GM23338 (cell line): ENCODE data around the gene HSD11B2. TPM values are rescaled to one million over a fixed set of nuclear protein-coding genes. Genes with fewer than 3 reads are reported as not detected.

Source experiments
- ATAC-seq: fragments of 200-7000 bp; cut with Tn5 transposase; 3 replicates; pipeline ENCODE4 v1.9.1; 2020
- DNase-seq: peaks from one replicate; pipeline ENCODE4 v3.0.0-alpha.2; 2015; ENCODE audit warnings: low spot score
- H2AFZ ChIP-seq: fragments of 200-600 bp; sonication (generic); 2 replicates; pipeline ENCODE4 v1.8.0; 2016; ENCODE audit warnings: antibody characterized with exemption, mild to moderate bottlenecking, moderate library complexity
- H3F3A ChIP-seq: fragments of 200-600 bp; sonication (generic); replicated peaks from 2 replicates; pipeline ENCODE4 v1.8.0; 2017; ENCODE audit warnings: antibody characterized with exemption, mixed run types, low read depth
- H3K27ac ChIP-seq: fragments of 200-600 bp; sonication (generic); 2 replicates; pipeline ENCODE4 v1.6.1; 2016; ENCODE audit warnings: low read depth
- H3K27me3 ChIP-seq: fragments of 200-600 bp; sonication (generic); 2 replicates; pipeline ENCODE4 v1.8.0; 2016; ENCODE audit warnings: mild to moderate bottlenecking, mixed run types, moderate library complexity; ENCODE audit not compliant: insufficient read depth
- H3K36me3 ChIP-seq: fragments of 200-600 bp; sonication (generic); 2 replicates; pipeline ENCODE4 v1.8.0; 2016; ENCODE audit warnings: mild to moderate bottlenecking; ENCODE audit not compliant: insufficient read depth
- H3K4me1 ChIP-seq: fragments of 200-600 bp; sonication (generic); 2 replicates; pipeline ENCODE4 v1.8.0; 2016; ENCODE audit warnings: mild to moderate bottlenecking, moderate library complexity; ENCODE audit not compliant: insufficient read depth
- H3K4me2 ChIP-seq: fragments of 200-600 bp; sonication (generic); 2 replicates; pipeline ENCODE4 v1.7.1; 2017; ENCODE audit warnings: mixed run types
- H3K4me3 ChIP-seq: fragments of 200-600 bp; sonication (generic); 2 replicates; pipeline ENCODE4 v1.6.1; 2016; ENCODE audit warnings: mixed run types
- H3K79me2 ChIP-seq: fragments of 200-600 bp; sonication (generic); replicated peaks from 2 replicates; pipeline ENCODE4 v1.8.0; 2017; ENCODE audit warnings: mild to moderate bottlenecking; ENCODE audit not compliant: insufficient read depth
- H3K9me2 ChIP-seq: fragments of 200-600 bp; sonication (generic); 2 replicates; pipeline ENCODE4 v1.8.0; 2017; ENCODE audit not compliant: insufficient read depth
- H4K20me1 ChIP-seq: fragments of 200-600 bp; sonication (generic); replicated peaks from 2 replicates; pipeline ENCODE4 v1.8.0; 2017; ENCODE audit warnings: mild to moderate bottlenecking; ENCODE audit not compliant: insufficient read depth
- H3K27ac Mint-ChIP-seq: 2 replicates; pipeline ENCODE4 v1.8.0; 2020; ENCODE audit warnings: inconsistent platforms, mild to moderate bottlenecking, moderate library complexity, mixed read lengths
- H3K27me3 Mint-ChIP-seq: 3 replicates; pipeline ENCODE4 v1.8.0; 2022; ENCODE audit warnings: low read depth, mild to moderate bottlenecking, moderate library complexity, mixed read lengths, inconsistent platforms; ENCODE audit not compliant: insufficient read depth, poor library complexity
- H3K36me3 Mint-ChIP-seq: 3 replicates; pipeline ENCODE4 v1.8.0; 2021; ENCODE audit warnings: low read depth, mild to moderate bottlenecking, inconsistent platforms, moderate library complexity, mixed read lengths
- H3K4me1 Mint-ChIP-seq: 3 replicates; pipeline ENCODE4 v1.8.0; 2020; ENCODE audit warnings: mild to moderate bottlenecking, inconsistent platforms, mixed read lengths
- H3K4me3 Mint-ChIP-seq: 3 replicates; pipeline ENCODE4 v1.8.0; 2021; ENCODE audit warnings: moderate library complexity, mild to moderate bottlenecking, inconsistent platforms, mixed read lengths
- H3K9me3 Mint-ChIP-seq: 3 replicates; pipeline ENCODE4 v1.8.0; 2020; ENCODE audit warnings: moderate library complexity, mild to moderate bottlenecking, inconsistent platforms, mixed read lengths
- CREB1 ChIP-seq: fragments of 250-450 bp; sonication (Bioruptor Pico); IDR thresholded peaks from 2 replicates; pipeline ENCODE4 v1.5.0; 2020; ENCODE audit warnings: low read depth, mild to moderate bottlenecking, moderate library complexity
- CTCF ChIP-seq, 2 experiments: fragments of 200-600 bp in 1 of 2; sonication (generic) in 1 of 2; conservative IDR thresholded peaks; 2 replicates each; pipeline versions ENCODE4 v1.5.1 to v1.6.1; 2016 to 2017; ENCODE audit warnings: antibody characterized with exemption in 2 of 2, low read depth in 2 of 2, mild to moderate bottlenecking in 2 of 2, moderate library complexity in 1 of 2
- ETS1 ChIP-seq: IDR thresholded peaks from 2 replicates; pipeline ENCODE4 v1.6.1; 2016; ENCODE audit warnings: antibody characterized with exemption
- EZH2 ChIP-seq: fragments of 200-600 bp; sonication (generic); IDR thresholded peaks from one replicate; pipeline ENCODE4 v1.8.0; 2017; ENCODE audit warnings: antibody characterized with exemption, mild to moderate bottlenecking, low read depth; ENCODE audit not compliant: unreplicated experiment
- NANOG ChIP-seq: IDR thresholded peaks from 2 replicates; pipeline ENCODE4 v1.6.1; 2016; ENCODE audit warnings: antibody characterized with exemption, borderline replicate concordance
- POLR2AphosphoS5 ChIP-seq: IDR thresholded peaks from 2 replicates; pipeline ENCODE4 v1.6.1; 2016; ENCODE audit warnings: antibody characterized with exemption, low read depth
- ZNF331 ChIP-seq: fragments of 250-450 bp; sonication (Bioruptor Pico); IDR thresholded peaks from 2 replicates; pipeline ENCODE4 v1.5.0; 2020; ENCODE audit warnings: low read depth, mild to moderate bottlenecking, moderate library complexity
- ZNF462 ChIP-seq: fragments of 250-450 bp; sonication (Bioruptor Pico); IDR thresholded peaks from 2 replicates; pipeline ENCODE4 v1.5.0; 2020; ENCODE audit warnings: mild to moderate bottlenecking, moderate library complexity
- polyA plus RNA-seq: library from polyadenylated mRNA; unstranded; fragments of >200 nt; fragmentation: Nextera tagmentation; extraction: Ambion mirVana; gene quantifications from 2 replicates; pipeline ENCODE4 v1.2.1, GENCODE V29; 2016
- total RNA-seq: library from RNA; depleted of rRNA; stranded (reverse); fragments of >200 nt; shearing (Covaris generic); gene quantifications from 2 replicates; pipeline ENCODE4 v1.2.3, GENCODE V29; 2014
- TF ChIP-seq, protein P1 (sequence below): IDR thresholded peaks from one replicate; pipeline ENCODE4 v1.6.1; 2018; ENCODE audit warnings: antibody characterized with exemption; ENCODE audit not compliant: unreplicated experiment

HSD11B2 gene
- total and polyA plus RNA-seq, 2 experiments from 2014 or later = 14.8 to 23.0 TPM

DNA sequence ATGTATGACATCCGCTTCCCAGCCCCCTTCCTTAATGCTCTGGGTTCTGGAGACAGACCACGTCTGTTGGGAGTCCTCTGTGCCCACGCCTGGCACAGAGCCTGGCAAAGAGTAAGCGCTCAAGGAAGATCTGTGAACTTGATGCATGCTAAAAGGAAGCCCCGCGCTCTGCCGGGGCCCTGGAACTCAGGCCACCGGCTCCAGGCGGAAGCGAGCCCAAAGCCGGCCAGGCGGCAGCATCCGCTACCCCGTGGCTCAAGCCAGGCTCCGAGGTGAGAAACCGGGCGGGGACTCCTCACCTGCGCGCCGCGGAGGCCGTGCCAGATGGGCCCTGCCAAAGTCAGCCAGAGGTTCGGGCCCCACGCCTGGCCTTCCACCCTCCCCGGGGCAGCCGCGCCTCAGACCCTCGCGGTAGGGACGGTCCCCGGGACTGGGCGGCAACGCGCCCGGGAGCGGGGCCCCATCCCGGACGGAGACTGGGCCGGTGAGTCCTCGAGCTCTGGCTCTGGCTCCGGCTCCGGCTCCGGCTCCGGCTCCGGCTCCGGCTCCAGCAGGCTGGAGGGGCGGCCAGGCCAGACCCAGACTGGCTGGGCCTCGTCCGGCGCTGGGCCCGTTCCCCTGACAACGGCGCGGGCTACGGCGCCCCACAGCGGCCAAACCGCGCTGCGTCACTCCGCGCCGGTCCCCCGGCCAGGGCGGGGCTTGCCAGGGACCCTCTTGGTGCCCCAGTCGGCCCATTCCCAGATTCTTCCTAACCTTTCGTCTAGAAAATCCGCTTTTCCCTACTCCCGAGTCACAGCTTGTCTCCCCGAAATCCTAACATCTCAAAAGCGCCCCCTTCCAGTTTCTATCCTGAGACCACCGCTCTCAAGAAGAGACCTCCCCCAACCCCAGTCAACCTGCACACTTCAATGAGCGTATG is 14.8 kb upstream of the HSD11B2 start, which contains the start of gene ZDHHC1 (continued):
- TF ChIP-seq CTCF (conservative IDR thresholded peaks at IDR 0.05; ENCODE audit: low read depth in 2 of 2) = peak; percentile 25 to 83; a peak in 3 of 4 replicates
- TF ChIP-seq ETS1 = no peak
- TF ChIP-seq POLR2AphosphoS5 = 0 out of 2 replicates have a peak, but pooled peaks have one; percentile 32
- TF ChIP-seq, protein P1, sequence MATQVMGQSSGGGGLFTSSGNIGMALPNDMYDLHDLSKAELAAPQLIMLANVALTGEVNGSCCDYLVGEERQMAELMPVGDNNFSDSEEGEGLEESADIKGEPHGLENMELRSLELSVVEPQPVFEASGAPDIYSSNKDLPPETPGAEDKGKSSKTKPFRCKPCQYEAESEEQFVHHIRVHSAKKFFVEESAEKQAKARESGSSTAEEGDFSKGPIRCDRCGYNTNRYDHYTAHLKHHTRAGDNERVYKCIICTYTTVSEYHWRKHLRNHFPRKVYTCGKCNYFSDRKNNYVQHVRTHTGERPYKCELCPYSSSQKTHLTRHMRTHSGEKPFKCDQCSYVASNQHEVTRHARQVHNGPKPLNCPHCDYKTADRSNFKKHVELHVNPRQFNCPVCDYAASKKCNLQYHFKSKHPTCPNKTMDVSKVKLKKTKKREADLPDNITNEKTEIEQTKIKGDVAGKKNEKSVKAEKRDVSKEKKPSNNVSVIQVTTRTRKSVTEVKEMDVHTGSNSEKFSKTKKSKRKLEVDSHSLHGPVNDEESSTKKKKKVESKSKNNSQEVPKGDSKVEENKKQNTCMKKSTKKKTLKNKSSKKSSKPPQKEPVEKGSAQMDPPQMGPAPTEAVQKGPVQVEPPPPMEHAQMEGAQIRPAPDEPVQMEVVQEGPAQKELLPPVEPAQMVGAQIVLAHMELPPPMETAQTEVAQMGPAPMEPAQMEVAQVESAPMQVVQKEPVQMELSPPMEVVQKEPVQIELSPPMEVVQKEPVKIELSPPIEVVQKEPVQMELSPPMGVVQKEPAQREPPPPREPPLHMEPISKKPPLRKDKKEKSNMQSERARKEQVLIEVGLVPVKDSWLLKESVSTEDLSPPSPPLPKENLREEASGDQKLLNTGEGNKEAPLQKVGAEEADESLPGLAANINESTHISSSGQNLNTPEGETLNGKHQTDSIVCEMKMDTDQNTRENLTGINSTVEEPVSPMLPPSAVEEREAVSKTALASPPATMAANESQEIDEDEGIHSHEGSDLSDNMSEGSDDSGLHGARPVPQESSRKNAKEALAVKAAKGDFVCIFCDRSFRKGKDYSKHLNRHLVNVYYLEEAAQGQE = no peak
- no peak for TF ChIP-seq EZH2
- TF ChIP-seq NANOG = no peak

DNA sequence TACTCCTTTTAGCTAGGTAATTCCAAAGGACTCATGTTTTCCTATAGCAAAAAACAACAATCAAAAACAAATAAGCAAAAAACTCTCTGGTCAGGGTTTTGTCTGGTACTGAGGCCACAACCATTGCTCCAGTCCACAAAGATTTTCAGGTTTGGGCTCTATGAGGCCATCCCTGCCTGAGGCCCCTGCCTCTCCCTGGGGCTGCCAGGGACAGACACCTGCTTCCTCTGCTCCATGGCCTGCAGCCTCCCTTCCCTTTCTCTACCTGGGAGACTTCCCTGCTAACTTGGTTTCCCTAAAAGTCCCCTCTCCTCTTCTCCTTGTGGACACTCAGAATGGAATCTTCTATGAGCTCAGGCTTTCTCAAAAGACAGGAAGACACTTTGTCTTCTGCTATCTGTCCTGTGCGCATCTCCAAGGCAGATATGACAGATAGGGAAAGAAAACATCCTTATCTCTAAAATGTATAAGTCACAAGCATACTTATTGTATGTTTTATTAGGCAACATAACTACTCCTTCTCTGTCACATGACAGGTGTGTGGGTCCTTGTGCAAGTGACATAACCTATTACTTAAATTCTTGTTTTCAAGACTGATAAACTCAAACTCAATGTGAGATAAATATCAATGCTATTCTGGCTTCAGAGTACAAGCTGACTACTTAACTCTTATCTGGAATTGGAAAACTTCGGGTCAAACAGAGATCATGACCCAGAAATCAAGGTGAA is 13.4 kb upstream of the HSD11B2 start:
- Mint-ChIP-seq H3K36me3 (no peaks in the 10 kb centered on the region), H3K4me1 (peaks cover 30% of the 10 kb centered on the region), H3K27ac (no peak overlapping the region), H3K4me3 (no peak overlapping the region), H3K9me3 (peaks cover 3% of the 10 kb centered on the region; the same call in 1 of the 3 replicates), H3K27me3 (peaks cover 25% of the 10 kb centered on the region)
- Histone ChIP-seq H3K4me3 (no peak overlapping the region), H2AFZ (no peak overlapping the region), H3K36me3 (no peaks in the 10 kb centered on the region), H3K4me2 (no peak overlapping the region), H3K4me1 (peaks cover 33% of the 10 kb centered on the region), H3K79me2 (no peaks in the 10 kb centered on the region), H3K27me3 (no peaks in the 10 kb centered on the region), H3K27ac (no peak overlapping the region), H3K9me2 (no peaks in the 10 kb centered on the region), H3F3A (peaks cover 14% of the 10 kb centered on the region), H4K20me1 (no peaks in the 10 kb centered on the region)
- no peak for ATAC-seq
- no peak for DNase-seq
- TF ChIP-seq ZNF331 (CRISPR knock-in tag) = no peak
- TF ChIP-seq CREB1 (CRISPR knock-in tag) = no peak
- TF ChIP-seq ZNF462 (CRISPR knock-in tag) = no peak
- no peak for TF ChIP-seq NANOG
